ENCODE data around the gene KRT7.

Gene KRT7

DNA sequence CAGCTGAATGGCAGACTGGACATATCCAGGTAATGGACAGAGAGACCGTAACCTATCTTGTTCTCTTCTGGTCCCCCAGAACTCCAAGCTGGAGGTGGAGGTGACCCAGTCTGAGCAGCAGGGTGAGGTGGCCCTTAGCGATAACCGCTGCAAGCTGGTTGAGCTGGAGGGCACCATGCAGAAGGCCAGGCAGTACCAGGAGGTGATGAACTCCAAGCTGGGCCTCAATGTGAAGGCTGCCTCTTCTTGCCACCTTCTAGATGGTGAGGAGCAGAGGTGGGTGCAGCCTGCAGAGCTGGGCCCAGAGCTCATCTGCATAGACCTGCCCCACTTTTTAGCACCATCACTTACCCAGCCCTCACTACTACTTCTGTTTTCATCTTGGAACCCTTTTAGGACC lies 34.2 kb downstream of the KRT7 start:
- no peak overlapping the region for H3K4me3 ChIP-seq (ENCODE audit: low read depth, low read length)
- TF ChIP-seq, protein P1, sequence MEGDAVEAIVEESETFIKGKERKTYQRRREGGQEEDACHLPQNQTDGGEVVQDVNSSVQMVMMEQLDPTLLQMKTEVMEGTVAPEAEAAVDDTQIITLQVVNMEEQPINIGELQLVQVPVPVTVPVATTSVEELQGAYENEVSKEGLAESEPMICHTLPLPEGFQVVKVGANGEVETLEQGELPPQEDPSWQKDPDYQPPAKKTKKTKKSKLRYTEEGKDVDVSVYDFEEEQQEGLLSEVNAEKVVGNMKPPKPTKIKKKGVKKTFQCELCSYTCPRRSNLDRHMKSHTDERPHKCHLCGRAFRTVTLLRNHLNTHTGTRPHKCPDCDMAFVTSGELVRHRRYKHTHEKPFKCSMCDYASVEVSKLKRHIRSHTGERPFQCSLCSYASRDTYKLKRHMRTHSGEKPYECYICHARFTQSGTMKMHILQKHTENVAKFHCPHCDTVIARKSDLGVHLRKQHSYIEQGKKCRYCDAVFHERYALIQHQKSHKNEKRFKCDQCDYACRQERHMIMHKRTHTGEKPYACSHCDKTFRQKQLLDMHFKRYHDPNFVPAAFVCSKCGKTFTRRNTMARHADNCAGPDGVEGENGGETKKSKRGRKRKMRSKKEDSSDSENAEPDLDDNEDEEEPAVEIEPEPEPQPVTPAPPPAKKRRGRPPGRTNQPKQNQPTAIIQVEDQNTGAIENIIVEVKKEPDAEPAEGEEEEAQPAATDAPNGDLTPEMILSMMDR (IDR thresholded peaks at IDR 0.05; ENCODE audit: low read depth, low read length) = no peak

DNA sequence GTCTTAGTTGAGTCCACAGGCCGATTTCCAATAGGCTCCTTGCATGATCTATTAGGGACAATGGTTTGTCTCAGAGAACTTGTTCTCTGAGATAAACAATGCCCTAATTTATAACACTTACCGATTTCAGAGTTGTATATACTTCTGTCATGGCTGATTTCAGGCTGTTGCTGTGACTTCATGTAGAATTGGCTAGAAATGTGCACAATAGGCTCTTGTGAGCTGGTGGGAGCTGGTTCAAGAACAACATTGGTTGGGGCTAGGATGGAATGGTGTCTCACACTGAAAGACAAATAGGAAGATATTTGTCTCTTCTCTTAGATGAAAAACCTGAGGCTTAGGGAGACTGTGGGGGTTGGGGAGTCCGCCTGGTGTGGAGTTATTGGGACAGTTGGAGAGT lies 34.7 kb downstream of the KRT7 start:
- no peak overlapping the region for H3K4me3 ChIP-seq (ENCODE audit: low read depth, low read length)
- TF ChIP-seq, protein P1 (IDR thresholded peaks at IDR 0.05; ENCODE audit: low read depth, low read length) = no peak

DNA sequence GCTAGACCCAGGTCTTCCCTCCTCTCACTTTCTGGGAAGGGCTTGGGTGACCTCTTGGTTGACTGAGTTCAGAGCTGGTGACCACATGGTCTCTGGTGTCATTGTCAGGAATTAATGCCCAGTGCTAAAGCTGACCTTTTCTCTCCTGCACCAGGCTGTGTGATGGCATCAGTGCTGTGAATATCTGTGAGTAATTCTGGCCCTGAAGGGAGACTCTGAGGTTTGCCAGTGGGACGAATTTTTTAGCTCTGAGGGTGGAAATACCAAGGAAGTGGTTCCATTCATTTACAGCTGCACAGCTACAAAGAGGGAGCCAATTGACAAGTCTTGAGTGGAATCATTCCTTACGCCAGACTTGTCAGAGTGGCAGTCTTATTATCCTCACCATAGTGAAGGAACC lies 35.2 kb downstream of the KRT7 start:
- TF ChIP-seq, protein P1 (IDR thresholded peaks at IDR 0.05; ENCODE audit: low read depth, low read length) = no peak
- no peak overlapping the region for H3K4me3 ChIP-seq (ENCODE audit: low read depth, low read length)

DNA sequence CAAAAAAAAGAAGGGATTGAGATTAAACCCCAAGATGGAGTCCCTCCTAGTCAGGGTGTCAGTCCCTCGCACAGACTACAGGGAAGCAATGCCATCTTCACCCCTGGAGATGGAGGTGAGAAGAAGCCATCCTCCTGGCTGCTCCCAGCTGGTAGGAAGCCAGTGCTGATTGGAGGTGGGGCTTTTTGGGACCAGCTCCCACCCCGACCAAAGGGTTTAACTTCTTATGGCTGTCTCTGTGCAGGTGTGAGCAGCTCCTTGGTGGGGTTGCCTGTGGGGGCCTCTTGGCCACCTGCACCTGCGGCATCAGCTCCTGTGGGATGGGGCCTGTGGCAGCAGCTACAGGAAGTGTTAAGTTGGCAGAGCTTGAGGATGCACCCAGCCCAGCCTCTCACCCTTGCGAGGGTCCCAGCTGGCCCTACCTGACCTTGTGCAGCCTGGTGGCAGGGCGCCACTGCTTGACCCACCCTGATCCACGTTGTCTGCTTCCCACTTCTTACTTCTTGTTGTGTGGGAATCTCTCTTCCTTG lies 37.6 kb downstream of the KRT7 start:
- no peak overlapping the region for H3K4me3 ChIP-seq (ENCODE audit: low read depth, low read length)
- TF ChIP-seq, protein P1 (IDR thresholded peaks at IDR 0.05; ENCODE audit: low read depth, low read length) = no peak

DNA sequence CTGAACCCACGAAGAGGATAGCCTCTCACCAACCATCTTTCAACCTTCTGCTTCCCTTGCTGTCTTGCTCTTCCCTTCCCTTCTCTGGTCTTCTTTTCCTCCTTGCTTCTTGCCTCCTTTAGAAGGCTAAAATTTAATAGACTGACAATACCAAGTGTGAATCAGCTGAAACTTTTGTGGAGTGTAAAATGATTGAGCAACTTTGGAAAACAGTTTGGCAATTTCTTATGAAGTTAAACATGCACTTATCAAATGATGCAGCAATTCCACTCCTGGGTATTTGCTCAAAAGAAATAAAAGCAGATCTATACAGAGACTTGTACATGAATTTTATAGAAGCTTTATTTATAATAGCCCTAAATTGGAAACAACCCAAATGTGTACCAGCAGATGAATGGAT lies 38.1 kb downstream of the KRT7 start:
- TF ChIP-seq, protein P1 (IDR thresholded peaks at IDR 0.05; ENCODE audit: low read depth, low read length) = no peak
- no peak overlapping the region for H3K4me3 ChIP-seq (ENCODE audit: low read depth, low read length)

DNA sequence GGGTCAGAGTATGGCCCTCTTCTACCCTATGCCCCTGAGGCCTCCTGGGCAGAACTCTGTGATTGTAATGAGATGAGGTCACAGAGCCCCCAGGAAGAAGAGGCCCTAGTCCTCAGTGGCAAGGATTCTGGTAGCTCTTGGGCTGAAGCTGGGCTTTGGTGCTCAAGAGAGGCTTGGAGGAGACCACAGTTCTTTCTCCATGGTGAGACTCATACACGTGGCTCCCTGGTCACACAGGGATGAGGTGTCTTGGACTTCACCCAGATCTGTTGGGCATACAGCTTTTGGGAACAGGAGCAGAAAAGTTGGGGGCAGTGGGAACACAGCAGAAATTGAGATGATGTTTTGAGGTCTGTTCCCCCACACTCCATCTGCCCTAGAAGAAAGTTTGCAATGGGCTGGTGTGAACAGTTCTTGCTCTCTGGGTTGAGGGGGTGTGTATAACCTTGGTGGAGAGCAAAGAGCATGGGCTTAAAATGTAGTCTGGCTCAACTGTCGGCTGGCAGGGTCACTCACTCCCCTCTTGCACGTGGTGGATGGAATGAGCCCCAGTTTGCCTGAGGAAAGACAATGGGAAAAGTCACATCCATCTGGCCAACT lies 41.6 kb downstream of the KRT7 start, which contains the start of gene KRT86:
TSS of gene KRT86 (plus strand) at position 125 of the 600 bp plus-strand sequence. CDS start 27,272 bp downstream, outside the sequence.
- H3K4me3 ChIP-seq (ENCODE audit: low read depth, low read length) = no peak within 1 kb of the TSS
- TF ChIP-seq, protein P1 (IDR thresholded peaks at IDR 0.05; ENCODE audit: low read depth, low read length) = no peak

DNA sequence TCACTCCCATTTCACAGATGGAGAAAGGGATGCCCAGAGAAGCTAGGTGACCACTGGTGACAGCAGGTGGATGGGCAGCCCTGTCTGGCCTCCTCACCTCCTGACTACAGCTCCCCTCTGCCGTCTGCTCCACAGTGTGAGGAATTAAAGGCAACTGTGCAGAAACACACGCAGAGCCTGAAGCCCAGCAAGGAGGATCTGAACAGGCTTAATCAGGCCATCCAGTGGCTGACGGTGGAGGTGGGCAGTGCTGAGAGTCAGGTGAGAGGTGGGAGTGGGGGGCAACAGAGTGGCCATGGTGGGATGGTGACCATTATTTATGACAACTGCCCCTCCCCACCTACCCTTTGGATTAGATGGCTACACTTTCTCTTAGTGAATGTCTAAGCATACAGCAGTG lies 42.6 kb downstream of the KRT7 start:
- TF ChIP-seq, protein P1 (IDR thresholded peaks at IDR 0.05; ENCODE audit: low read depth, low read length) = no peak
- no peak overlapping the region for H3K4me3 ChIP-seq (ENCODE audit: low read depth, low read length)
